Stomach smooth muscle (tissue), 2 donors: ENCODE results near the gene AGPAT4.

Experiments
- H3K27ac ChIP-seq: one replicate; pipeline ENCODE4 v1.7.0; 2013; ENCODE audit warnings: mild to moderate bottlenecking, low read length, inconsistent platforms
- H3K27me3 ChIP-seq, 2 donors: one replicate each; pipeline ENCODE4 v1.7.0; 2013; ENCODE audit warnings: low read length in 2 of 2; ENCODE audit not compliant: insufficient read depth in 2 of 2, control insufficient read depth in 1 of 2
- H3K36me3 ChIP-seq, 2 donors: one replicate each; pipeline ENCODE4 v1.7.0; 2013; ENCODE audit warnings: low read length in 2 of 2; ENCODE audit not compliant: control insufficient read depth in 2 of 2, insufficient read depth in 2 of 2
- H3K4me1 ChIP-seq: one replicate; pipeline ENCODE4 v1.7.0; 2013; ENCODE audit warnings: low read length; ENCODE audit not compliant: control insufficient read depth, insufficient read depth
- H3K4me3 ChIP-seq, 2 donors: one replicate each; pipeline ENCODE4 v1.7.0; 2013; ENCODE audit warnings: low read length in 2 of 2
- H3K9ac ChIP-seq, 2 donors: one replicate each; pipeline ENCODE4 v1.7.0; 2013; ENCODE audit warnings: low read length in 2 of 2, mild to moderate bottlenecking in 1 of 2
- H3K9me3 ChIP-seq, 2 donors: one replicate each; pipeline ENCODE4 v1.7.0; 2013; ENCODE audit warnings: low read length in 2 of 2; ENCODE audit not compliant: control insufficient read depth in 2 of 2
- donor health status: healthy.
- donor health status: Pancreatic carcinoma.

The AGPAT4 gene

GRCh38 chr6:161139304-161139765 lies 134.5 kb downstream of the AGPAT4 start:
- Histone ChIP-seq H3K27ac (no peak overlapping the region), H3K36me3 (peaks cover 7 to 26% of the 10 kb centered on the region in 2 donors), H3K4me1 (no peaks in the 10 kb centered on the region), H3K27me3 (no peaks in the 10 kb centered on the region), H3K9ac (no peak overlapping the region), H3K9me3 (no peaks in the 10 kb centered on the region), H3K4me3 (no peak overlapping the region)

DNA sequence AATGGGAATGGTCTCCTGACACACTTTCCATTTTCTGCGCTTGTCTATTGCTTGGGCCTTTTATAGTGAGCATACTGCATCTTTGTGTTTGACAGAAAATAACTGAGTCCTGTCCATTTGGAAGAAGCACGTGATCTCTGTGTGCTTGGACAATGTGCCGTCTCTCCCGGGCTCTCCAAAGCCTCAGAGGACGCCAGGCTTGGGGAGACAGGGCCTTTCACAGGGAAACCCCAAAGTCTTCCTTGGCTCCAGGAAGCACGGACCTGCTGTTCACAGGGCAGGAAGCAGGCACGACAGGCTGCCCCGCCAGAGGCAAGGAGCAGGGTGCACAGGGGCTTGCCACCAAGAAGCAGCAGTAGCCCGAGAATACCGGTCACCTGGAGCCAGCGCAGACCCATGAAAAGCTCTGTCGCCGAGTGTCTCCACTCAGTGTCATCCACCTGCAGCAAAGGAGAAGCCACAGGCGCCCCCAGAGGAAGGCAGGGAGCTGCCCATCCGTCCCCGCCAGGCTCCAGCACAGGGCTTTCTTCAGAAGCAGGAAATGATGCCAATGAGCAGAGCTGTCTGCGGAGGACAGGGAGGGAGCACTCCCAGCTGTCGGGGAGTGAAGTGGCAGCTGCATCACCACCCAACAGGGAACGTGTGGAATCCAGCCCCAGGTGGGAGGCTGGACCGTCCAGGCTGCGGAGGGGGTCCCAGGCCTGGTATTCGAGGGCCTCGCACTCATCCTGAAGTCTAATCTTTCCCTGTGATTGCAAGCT lies 135.1 kb downstream of the AGPAT4 start:
- Histone ChIP-seq H3K9me3 (no peaks in the 10 kb centered on the region), H3K36me3 (peaks cover 7 to 26% of the 10 kb centered on the region in 2 donors), H3K9ac (no peak overlapping the region), H3K4me3 (no peak overlapping the region), H3K27ac (no peak overlapping the region), H3K4me1 (no peaks in the 10 kb centered on the region), H3K27me3 (no peaks in the 10 kb centered on the region)

DNA sequence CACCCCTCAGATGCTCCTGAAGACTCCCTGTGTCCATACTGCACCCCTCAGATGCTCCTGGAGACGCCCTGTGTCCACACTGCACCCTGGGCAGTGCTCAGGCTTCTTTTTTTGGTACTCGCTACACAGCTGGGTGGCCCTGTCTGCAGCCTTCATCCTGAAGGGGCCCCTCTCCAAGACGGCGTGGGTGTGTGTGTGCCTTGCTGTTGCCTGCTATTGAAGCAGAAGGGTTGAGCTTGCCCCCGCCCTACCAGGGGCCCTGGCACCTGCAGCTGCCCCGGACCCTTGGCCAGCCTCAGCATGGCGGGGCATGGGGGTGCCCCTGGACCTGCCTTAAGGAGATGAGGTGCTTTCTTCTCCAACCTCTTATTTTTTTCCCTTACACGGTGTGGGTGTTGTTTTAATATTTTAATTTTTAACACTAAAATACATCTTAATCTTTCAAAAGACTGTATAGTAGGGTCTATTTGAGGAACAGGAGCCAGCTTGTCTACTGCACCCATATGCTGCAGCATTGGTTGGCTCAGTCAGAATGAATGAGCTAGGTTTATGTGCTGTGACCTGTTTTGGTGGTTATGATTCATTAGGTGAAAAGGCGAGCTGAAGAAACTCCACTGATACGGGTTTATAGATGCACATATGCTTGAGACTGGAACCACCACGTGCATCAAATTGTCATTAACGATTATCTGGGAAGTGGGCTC lies 135.9 kb downstream of the AGPAT4 start:
- Histone ChIP-seq H3K27me3 (no peaks in the 10 kb centered on the region), H3K27ac (no peak overlapping the region), H3K36me3 (peaks cover 7 to 24% of the 10 kb centered on the region in 2 donors), H3K9me3 (no peaks in the 10 kb centered on the region), H3K4me1 (no peaks in the 10 kb centered on the region), H3K9ac (no peak overlapping the region), H3K4me3 (no peak overlapping the region)

DNA sequence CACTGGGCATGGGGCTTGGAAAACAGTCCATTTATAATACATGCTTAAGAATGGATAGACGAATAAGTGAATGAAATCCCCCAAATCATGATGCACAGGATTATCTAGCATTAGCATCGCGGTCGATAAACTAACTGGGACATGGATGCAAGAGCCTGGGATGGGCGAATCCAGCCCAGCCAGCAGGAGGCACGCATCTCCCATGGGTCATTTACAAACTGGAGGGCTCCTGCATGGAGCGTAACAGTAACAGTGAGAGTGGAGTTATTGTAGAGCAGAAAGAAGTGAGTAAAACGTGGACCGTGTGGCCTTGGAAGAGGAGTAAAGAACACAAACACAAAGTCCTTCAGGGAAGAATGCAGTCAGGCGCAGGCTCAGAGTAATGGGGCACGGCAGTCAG lies 136.5 kb downstream of the AGPAT4 start:
- no peak overlapping the region for H3K27ac ChIP-seq
- no peaks in the 10 kb centered on the region for H3K9me3 ChIP-seq
- no peak overlapping the region for H3K4me3 ChIP-seq
- peaks cover 7 to 26% of the 10 kb centered on the region in 2 donors for H3K36me3 ChIP-seq
- no peaks in the 10 kb centered on the region for H3K27me3 ChIP-seq
- no peaks in the 10 kb centered on the region for H3K4me1 ChIP-seq
- no peak overlapping the region for H3K9ac ChIP-seq

DNA sequence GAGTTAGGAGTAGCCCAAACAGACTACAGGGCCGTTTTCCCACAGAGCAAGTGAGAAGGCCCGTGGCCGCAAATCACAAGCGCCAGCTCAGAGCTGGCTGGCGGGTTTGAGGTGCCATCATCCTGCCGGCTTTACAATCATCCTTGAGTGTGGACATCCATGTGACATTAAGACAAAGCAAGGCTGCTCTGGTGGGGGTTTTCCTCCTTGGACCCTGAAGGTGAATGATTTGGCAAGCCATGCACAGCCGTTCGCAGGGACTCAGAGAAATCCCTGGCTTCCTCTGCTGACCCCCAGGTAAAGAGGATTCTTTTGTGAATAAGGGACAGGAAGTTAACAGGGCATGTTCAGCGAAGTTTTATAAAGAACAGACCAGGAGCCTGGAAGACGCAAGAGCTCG lies 137.2 kb downstream of the AGPAT4 start:
- Histone ChIP-seq H3K27me3 (no peaks in the 10 kb centered on the region), H3K9ac (no peak overlapping the region), H3K27ac (no peak overlapping the region), H3K4me3 (no peak overlapping the region), H3K4me1 (no peaks in the 10 kb centered on the region), H3K36me3 (peaks cover 7 to 30% of the 10 kb centered on the region in 2 donors), H3K9me3 (no peaks in the 10 kb centered on the region)

- Histone ChIP-seq H3K4me3 (no peak overlapping the region), H3K36me3 (peaks cover 10 to 30% of the 10 kb centered on the region in 2 donors), H3K27me3 (no peaks in the 10 kb centered on the region), H3K4me1 (no peaks in the 10 kb centered on the region), H3K9me3 (no peaks in the 10 kb centered on the region), H3K27ac (no peak overlapping the region), H3K9ac (no peak overlapping the region)
Measured at GRCh38 chr6:161135695-161136591, 137.9 kb downstream of the AGPAT4 start.

GRCh38 chr6:161134550-161135298 lies 139.1 kb downstream of the AGPAT4 start:
- Histone ChIP-seq H3K9ac (no peak overlapping the region), H3K4me3 (no peak overlapping the region), H3K27me3 (no peaks in the 10 kb centered on the region), H3K9me3 (no peaks in the 10 kb centered on the region), H3K27ac (no peak overlapping the region), H3K4me1 (no peaks in the 10 kb centered on the region), H3K36me3 (peaks cover 10 to 30% of the 10 kb centered on the region in 2 donors)

DNA sequence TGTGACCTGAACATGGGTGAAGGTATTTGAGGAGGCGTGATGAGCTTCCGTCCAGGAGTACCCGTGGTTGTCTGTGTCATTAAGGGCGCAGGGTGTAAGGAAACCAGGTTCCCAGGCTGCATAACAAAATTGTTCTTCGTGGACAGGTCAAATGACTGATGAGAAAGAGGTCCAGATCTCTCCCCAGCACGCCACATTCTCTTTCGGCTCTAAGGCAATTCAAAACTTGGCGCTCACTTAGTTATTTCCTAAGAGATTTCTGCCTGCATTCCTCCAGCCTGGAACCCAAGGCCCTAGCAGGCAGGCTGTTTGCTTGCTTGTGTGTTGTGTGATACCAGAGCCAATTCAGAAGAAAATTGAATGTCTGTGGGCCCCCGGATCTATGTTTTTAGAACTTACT lies 139.9 kb downstream of the AGPAT4 start:
- no peaks in the 10 kb centered on the region for H3K4me1 ChIP-seq
- no peak overlapping the region for H3K9ac ChIP-seq
- H3K4me3 ChIP-seq = no peak overlapping the region
- H3K27ac ChIP-seq = no peak overlapping the region
- no peaks in the 10 kb centered on the region for H3K27me3 ChIP-seq
- peaks cover 8 to 27% of the 10 kb centered on the region in 2 donors for H3K36me3 ChIP-seq
- no peaks in the 10 kb centered on the region for H3K9me3 ChIP-seq

DNA sequence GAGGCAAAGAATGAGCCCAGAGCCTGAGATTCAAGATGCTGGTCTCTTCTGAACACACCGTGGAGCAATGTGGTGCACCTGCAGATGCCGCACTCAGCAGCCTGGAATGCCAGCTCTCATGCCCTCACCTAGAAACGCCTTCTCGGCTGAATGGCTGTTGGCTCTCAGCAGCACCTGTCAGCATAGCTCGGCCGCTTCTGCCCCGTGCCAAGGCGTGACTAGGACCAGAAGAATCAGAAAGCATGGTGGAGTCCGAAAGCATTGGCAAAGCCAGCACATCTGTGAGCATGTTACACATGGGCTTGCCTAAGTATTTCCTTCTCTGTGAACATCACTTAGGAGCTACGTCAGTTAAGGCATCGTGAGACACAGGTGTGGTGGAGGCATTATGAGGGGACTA lies 141.5 kb downstream of the AGPAT4 start:
- peaks cover 5 to 28% of the 10 kb centered on the region in 2 donors for H3K36me3 ChIP-seq
- H3K4me1 ChIP-seq = no peaks in the 10 kb centered on the region
- H3K9me3 ChIP-seq = no peaks in the 10 kb centered on the region
- H3K9ac ChIP-seq = no peak overlapping the region
- H3K27ac ChIP-seq = no peak overlapping the region
- no peaks in the 10 kb centered on the region for H3K27me3 ChIP-seq
- H3K4me3 ChIP-seq = no peak overlapping the region
